SK-N-SH treated with all-trans-retinoic acid at 6 μM for 48 hours (cell line): ENCODE results near the gene ANO8.

Experiments
- ATAC-seq: fragments of 200-7000 bp; cut with Tn5 transposase; 3 replicates; pipeline ENCODE4 v1.9.1; 2020; ENCODE audit warnings: mild to moderate bottlenecking, moderate library complexity
- BACH2 ChIP-seq: fragments of 250-450 bp; sonication (Bioruptor Pico); IDR thresholded peaks from 2 replicates; pipeline ENCODE4 v1.9.0; 2021; ENCODE audit warnings: mild to moderate bottlenecking, borderline replicate concordance
- CSDC2 ChIP-seq: fragments of 250-450 bp; sonication (Bioruptor Pico); IDR thresholded peaks from 2 replicates; pipeline ENCODE4 v1.5.0; 2020; ENCODE audit warnings: mild to moderate bottlenecking, moderate library complexity
- ESRRG ChIP-seq: fragments of 250-450 bp; sonication (Bioruptor Pico); IDR thresholded peaks from 2 replicates; pipeline ENCODE4 v1.6.1; 2021; ENCODE audit warnings: mild to moderate bottlenecking
- OSR1 ChIP-seq: fragments of 250-450 bp; sonication (Bioruptor Pico); IDR thresholded peaks from 2 replicates; pipeline ENCODE4 v1.8.0; 2022; ENCODE audit warnings: moderate library complexity, mild to moderate bottlenecking, inconsistent platforms
- PPARA ChIP-seq: fragments of 250-450 bp; sonication (Bioruptor Pico); IDR thresholded peaks from 2 replicates; pipeline ENCODE4 v1.5.0; 2020; ENCODE audit warnings: mild to moderate bottlenecking, borderline replicate concordance
- RARB ChIP-seq: fragments of 250-450 bp; sonication (Bioruptor Pico); IDR thresholded peaks from 2 replicates; pipeline ENCODE4 v1.8.0; 2021; ENCODE audit warnings: mild to moderate bottlenecking, moderate library complexity
- SNAI2 ChIP-seq: fragments of 250-450 bp; sonication (Bioruptor Pico); IDR thresholded peaks from 2 replicates; pipeline ENCODE4 v1.5.0; 2020; ENCODE audit warnings: mild to moderate bottlenecking, moderate library complexity
- TCF4 ChIP-seq: fragments of 250-450 bp; sonication (Bioruptor Pico); IDR thresholded peaks from 2 replicates; pipeline ENCODE4 v1.8.0; 2021; ENCODE audit warnings: mild to moderate bottlenecking, moderate library complexity, borderline replicate concordance
- TOX ChIP-seq: fragments of 250-450 bp; sonication (Bioruptor Pico); IDR thresholded peaks from 2 replicates; pipeline ENCODE4 v1.8.0; 2021; ENCODE audit warnings: mild to moderate bottlenecking, moderate library complexity, borderline replicate concordance
- ZC3H10 ChIP-seq: fragments of 250-450 bp; sonication (Bioruptor Pico); IDR thresholded peaks from 2 replicates; pipeline ENCODE4 v1.5.1; 2021; ENCODE audit warnings: mild to moderate bottlenecking, moderate library complexity
- ZFP3 ChIP-seq: fragments of 250-450 bp; sonication (Bioruptor Pico); IDR thresholded peaks from 2 replicates; pipeline ENCODE4 v1.5.0; 2020; ENCODE audit warnings: mild to moderate bottlenecking, moderate library complexity
- ZFP30 ChIP-seq: fragments of 450-650 bp; formaldehyde crosslinking; IDR thresholded peaks from 2 replicates; pipeline ENCODE4 v1.5.0; 2022; ENCODE audit warnings: mild to moderate bottlenecking, moderate library complexity
- ZNF565 ChIP-seq: fragments of 450-650 bp; formaldehyde crosslinking; conservative IDR thresholded peaks from 2 replicates; pipeline ENCODE4 v1.5.0; 2020; ENCODE audit warnings: low read depth, mild to moderate bottlenecking, moderate library complexity
- ZNF70 ChIP-seq: fragments of 450-650 bp; formaldehyde crosslinking; IDR thresholded peaks from 2 replicates; pipeline ENCODE4 v1.5.0; 2020; ENCODE audit warnings: mild to moderate bottlenecking, moderate library complexity
- ZNF8 ChIP-seq: fragments of 450-650 bp; formaldehyde crosslinking; IDR thresholded peaks from 2 replicates; pipeline ENCODE4 v1.5.0; 2020; ENCODE audit warnings: mild to moderate bottlenecking, moderate library complexity
- TF ChIP-seq, protein P1 (sequence below): fragments of 250-450 bp; sonication (Bioruptor Pico); IDR thresholded peaks from 2 replicates; pipeline ENCODE4 v1.5.1; 2020; ENCODE audit warnings: low read depth, mild to moderate bottlenecking, moderate library complexity
- TF ChIP-seq, protein P2 (sequence below): fragments of 250-450 bp; sonication (Bioruptor Pico); IDR thresholded peaks from 2 replicates; pipeline ENCODE4 v1.8.0; 2021; ENCODE audit warnings: low read depth, mild to moderate bottlenecking, moderate library complexity, borderline replicate concordance
- TF ChIP-seq, protein P3 (sequence below): fragments of 250-450 bp; sonication (Bioruptor Pico); IDR thresholded peaks from 2 replicates; pipeline ENCODE4 v1.5.1; 2021; ENCODE audit warnings: mild to moderate bottlenecking, moderate library complexity

ANO8 gene

DNA sequence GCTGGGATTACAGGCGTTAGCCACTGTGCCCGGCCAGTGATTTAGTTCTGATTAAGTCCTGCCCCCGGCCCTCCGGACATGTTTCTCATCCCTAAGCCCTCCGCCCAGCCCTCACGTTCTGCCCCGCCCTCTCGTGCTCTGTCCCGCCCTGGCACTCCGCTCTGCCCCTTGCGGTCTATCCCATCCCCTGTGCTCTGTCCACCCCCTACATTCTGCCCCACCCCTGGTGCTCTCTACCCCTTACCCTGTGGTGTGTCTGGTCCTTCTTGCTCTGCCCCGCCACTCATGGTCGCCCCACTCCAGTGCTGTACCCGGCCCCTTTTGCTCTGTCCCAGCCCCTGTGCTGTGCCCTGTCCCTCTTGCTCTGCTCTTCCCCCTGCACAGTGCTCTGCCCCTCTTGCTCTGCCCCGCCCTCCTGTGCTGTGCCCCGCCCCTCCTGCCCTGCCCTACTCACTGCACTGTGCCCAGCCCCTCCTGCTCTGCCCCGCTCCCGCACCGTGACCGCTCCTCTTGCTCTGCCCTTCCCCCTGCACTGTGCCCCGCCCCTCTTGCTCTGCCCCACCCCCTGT lies 5.7 kb upstream of the ANO8 start:
- no peak for ATAC-seq
- TF ChIP-seq ZFP30 (CRISPR knock-in tag) (no peak), PPARA (CRISPR knock-in tag) (no peak), ZNF70 (no peak), SNAI2 (CRISPR knock-in tag) (no peak), CSDC2 (CRISPR knock-in tag) (no peak), TCF4 (no peak), TOX (CRISPR knock-in tag) (no peak), ESRRG (CRISPR knock-in tag) (no peak)
- TF ChIP-seq, protein P1, sequence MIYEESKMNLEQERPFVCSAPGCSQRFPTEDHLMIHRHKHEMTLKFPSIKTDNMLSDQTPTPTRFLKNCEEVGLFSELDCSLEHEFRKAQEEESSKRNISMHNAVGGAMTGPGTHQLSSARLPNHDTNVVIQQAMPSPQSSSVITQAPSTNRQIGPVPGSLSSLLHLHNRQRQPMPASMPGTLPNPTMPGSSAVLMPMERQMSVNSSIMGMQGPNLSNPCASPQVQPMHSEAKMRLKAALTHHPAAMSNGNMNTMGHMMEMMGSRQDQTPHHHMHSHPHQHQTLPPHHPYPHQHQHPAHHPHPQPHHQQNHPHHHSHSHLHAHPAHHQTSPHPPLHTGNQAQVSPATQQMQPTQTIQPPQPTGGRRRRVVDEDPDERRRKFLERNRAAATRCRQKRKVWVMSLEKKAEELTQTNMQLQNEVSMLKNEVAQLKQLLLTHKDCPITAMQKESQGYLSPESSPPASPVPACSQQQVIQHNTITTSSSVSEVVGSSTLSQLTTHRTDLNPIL (CRISPR knock-in tag) = no peak

DNA sequence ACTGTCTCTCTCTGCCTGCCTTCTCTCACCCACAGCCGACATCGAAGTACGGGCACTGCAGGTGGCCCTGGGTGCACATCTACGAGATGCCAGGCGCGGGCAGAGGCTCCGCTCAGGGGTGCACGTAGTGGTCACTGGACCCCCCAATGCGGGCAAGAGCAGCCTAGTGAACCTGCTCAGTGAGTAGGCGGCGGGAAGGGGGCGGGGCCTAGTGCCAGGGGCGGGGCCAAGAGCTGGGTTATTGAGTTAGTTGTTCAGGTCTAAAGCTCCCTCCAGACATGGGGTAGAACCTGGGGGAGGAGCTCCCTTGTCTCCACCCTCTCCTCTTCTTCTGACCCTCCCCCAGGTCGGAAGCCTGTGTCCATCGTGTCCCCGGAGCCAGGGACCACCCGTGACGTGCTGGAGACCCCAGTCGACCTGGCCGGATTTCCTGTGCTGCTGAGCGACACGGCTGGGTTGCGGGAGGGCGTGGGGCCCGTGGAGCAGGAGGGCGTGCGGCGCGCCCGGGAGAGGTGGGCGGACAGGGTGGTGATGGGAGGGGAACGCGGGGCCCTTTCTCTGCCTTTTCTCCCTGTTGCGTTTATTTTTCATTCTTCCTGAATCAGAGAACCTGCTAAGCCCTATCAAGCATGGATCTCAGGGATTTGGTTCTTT lies 4.6 kb upstream of the ANO8 start:
- no peak for TF ChIP-seq TCF4
- no peak for TF ChIP-seq ZC3H10 (CRISPR knock-in tag)
- no peak for TF ChIP-seq RARB (CRISPR knock-in tag)
- TF ChIP-seq, protein P2, sequence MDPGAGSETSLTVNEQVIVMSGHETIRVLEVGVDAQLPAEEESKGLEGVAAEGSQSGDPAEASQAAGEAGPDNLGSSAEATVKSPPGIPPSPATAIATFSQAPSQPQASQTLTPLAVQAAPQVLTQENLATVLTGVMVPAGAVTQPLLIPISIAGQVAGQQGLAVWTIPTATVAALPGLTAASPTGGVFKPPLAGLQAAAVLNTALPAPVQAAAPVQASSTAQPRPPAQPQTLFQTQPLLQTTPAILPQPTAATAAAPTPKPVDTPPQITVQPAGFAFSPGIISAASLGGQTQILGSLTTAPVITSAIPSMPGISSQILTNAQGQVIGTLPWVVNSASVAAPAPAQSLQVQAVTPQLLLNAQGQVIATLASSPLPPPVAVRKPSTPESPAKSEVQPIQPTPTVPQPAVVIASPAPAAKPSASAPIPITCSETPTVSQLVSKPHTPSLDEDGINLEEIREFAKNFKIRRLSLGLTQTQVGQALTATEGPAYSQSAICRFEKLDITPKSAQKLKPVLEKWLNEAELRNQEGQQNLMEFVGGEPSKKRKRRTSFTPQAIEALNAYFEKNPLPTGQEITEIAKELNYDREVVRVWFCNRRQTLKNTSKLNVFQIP = no peak
- no peak for TF ChIP-seq BACH2 (CRISPR knock-in tag)
- no peak for TF ChIP-seq ZFP30 (CRISPR knock-in tag)
- TF ChIP-seq ZFP3 (CRISPR knock-in tag) = no peak
- ATAC-seq = no peak

DNA sequence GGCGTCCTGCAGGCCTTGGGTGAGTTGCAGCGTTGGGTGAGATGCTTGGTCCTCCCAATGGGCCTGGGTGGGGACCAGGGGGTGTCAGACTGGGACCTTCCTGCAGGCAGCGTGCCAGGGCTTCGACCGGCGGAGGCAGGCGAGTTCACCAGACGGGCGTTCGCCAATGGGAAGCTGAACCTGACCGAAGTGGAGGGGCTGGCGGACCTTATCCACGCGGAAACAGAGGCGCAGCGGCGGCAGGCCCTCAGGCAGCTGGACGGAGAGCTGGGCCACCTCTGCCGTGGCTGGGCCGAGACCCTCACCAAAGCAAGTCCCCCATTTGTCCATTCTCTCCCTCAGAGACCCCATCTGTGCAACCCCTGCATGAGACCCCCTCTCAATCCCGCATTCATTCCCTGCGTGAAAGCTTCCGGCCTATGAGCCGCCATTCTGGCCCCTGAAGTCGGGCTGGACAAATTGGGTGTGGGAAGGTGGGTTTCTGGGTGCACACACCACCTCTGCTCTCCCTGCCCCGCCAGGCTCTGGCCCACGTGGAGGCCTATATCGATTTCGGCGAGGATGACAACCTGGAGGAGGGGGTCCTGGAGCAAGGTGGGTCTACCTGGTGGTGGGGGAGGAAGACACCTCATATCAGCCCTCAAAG lies 3.9 kb upstream of the ANO8 start:
- no peak for ATAC-seq
- TF ChIP-seq TCF4 (no peak), ZFP30 (CRISPR knock-in tag) (no peak), TOX (CRISPR knock-in tag) (no peak), OSR1 (CRISPR knock-in tag) (no peak), SNAI2 (CRISPR knock-in tag) (no peak), ZNF8 (CRISPR knock-in tag) (no peak), BACH2 (CRISPR knock-in tag) (no peak), ZNF565 (no peak)
- TF ChIP-seq, protein P3, sequence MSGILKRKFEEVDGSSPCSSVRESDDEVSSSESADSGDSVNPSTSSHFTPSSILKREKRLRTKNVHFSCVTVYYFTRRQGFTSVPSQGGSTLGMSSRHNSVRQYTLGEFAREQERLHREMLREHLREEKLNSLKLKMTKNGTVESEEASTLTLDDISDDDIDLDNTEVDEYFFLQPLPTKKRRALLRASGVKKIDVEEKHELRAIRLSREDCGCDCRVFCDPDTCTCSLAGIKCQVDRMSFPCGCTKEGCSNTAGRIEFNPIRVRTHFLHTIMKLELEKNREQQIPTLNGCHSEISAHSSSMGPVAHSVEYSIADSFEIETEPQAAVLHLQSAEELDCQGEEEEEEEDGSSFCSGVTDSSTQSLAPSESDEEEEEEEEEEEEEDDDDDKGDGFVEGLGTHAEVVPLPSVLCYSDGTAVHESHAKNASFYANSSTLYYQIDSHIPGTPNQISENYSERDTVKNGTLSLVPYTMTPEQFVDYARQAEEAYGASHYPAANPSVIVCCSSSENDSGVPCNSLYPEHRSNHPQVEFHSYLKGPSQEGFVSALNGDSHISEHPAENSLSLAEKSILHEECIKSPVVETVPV (CRISPR knock-in tag) = no peak

DNA sequence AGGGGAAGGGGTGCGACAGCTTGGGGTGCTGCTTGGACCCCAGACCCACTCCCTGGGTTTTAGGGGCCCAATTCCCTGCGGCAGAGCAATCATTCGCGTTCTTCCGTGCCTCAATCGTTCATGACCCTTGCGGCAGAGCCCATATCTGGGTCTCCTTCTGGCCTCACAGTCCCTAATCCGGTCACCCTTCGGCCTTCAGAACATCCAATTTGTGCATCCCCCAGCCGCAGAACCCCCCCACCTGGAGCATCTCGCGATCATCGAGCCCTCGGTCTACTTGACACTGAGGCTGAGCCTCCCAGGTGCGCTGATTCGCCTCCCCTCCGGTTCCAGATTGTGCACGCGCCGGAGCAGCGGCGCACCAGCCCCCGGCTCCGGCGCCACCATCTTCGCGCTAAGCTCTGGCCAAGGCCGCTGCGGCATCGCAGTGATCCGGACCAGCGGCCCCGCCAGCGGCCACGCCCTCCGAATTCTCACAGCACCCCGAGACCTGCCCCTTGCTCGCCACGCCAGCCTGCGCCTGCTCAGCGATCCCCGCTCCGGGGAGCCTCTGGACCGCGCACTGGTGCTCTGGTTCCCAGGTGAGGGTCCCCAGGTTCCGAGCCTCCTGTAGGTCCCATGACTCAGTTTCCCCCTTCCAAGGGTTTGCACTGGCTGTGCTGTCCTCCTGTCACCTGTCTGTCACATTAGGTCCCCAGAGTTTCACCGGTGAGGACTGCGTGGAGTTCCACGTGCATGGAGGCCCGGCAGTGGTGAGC lies 3.2 kb upstream of the ANO8 start:
- ATAC-seq = peak; percentile 2

More for the DNA sequence above, 3.2 kb upstream of the ANO8 start:
- TF ChIP-seq CSDC2 (CRISPR knock-in tag) (no peak), PPARA (CRISPR knock-in tag) (no peak), ZNF8 (CRISPR knock-in tag) (no peak)
- TF ChIP-seq, protein P2 = no peak
